Right lung (tissue), 5 donors: ENCODE data around the gene DLL1. TPM values are rescaled to one million over a fixed set of nuclear protein-coding genes. Genes with fewer than 3 reads are reported as not detected.
A peak's percentile ranks its signal among the peaks of the same experiment; 100 is the strongest.

Source experiments
- DNase-seq, 2 donors: peaks; one replicate each; pipeline ENCODE4 v3.0.0-alpha.2; 2013
- polyA plus RNA-seq, 5 donors: library from polyadenylated mRNA; unstranded; fragments of 120-200 nt; gene quantifications; one replicate each; pipeline versions ENCODE4 v1.2.1 to v1.2.3, GENCODE V29; 2013; ENCODE audit warnings: inconsistent platforms in 1 of 5, low replicate concordance in 1 of 5; ENCODE audit not compliant: insufficient read length in 5 of 5, insufficient read depth in 1 of 5

Gene DLL1
- polyA plus RNA-seq, 5 donors = 7.0 to 13.7 (median 9.5) TPM

DNA sequence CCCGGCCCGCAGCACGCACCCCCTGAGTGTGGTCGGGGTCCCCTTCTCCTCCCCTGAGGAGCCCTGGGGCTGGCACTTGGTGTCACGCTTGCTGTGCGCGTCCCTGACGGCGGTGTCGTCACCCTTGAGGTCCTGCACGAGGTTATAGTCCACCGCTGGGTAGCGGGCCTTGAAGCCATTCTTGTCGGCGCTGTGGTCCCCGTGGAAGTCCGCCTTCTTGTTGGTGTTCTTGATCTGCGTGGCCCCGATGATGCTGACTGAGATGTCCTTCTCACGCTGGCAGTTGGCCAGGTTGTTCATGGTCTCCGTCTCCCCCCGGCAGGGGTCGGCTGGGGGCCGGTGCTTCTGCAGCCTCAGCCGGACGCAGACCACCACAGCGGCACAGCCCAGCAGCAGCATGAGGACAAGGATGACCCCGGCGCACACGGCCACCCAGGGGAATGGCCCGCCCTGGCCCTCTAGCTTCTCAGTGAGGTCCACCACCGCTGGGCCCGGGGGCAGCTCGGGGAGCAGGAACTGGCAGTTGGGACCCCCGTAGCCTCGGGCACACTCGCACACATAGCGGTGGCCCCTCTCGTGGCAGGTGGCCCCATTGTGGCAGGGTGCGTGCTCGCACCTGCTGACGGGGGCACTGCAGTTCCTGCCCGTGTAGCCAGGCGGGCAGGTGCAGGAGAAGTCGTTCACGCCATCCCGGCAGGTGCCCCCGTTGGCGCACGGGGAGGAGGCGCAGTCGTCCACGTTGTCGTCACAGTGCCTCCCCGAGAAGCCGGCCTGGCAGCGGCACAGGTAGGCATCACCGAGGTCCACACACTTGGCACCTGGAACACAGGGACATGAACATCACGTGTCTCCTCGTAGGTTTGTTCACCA is 7.4 kb downstream of the DLL1 start:
- no peak for DNase-seq

DNA sequence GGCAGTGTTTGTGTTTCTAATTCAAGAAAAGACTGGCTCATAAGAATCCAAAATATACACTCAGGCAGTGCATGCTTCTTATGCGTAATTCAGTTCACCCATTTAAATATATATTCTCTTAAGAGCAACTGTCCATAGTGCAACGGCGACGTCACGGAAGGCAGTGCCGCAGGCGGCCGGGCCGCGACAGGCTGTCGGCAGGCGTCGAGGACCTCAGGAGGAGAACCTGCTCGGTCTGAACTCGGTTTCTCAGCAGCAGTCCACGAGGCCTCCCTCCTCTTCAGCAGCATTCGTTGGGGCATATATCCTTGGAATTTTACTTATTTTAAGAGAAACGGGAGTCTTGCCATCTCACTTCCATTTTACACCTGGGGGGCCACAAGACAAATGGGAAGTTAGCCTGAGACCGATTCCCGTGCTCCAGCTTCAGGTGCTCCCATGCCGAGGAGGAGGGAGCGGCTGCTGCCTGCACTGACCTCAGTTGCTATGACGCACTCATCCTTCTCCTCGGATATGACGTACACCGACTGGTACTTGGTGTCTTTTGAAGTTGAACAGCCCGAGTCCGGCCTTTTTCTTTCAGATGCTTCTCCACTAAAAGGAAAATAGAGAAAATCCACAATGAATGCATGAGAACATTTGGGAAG is 8.2 kb downstream of the DLL1 start:
- no peak for DNase-seq

- no peak for DNase-seq
These were observed 9.3 kb downstream of the DLL1 start for GRCh38 chr6:170281331-170282292.

- DNase-seq = no peak
These were observed 10.2 kb downstream of the DLL1 start for GRCh38 chr6:170280689-170281045.

DNA sequence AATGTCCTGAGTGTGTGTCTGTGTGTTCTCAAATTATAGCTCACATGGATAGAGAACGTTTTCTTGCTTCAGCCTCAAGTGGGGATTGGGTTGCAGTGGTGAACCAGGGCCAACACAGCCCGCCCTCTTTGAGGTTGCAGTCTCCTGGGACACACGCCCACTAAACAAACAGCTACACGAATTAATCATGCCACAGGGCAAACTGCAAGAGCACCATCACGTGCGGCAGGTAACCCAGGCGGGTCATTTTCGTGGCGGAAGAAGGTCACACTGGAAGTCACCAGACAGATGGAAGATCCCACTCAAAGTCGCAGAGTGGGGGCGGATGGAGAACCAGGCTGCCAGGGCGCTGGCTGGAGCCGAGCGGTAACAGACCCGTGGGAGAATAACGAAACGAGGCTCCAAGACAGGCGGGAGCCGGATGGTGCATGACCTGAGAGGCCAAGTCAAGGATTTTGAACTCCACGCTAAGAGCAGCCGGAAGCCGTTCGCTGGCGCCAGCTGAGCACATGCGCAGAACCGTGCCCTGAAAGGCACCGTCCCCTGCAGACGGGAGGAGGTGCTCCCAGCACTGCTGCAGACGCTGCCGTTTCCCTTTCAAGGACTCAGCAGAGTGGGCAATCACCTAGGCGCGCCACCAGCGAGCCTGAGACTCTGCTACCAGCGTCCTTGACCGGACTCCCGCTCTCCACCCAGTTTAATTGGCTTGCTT is 10.7 kb downstream of the DLL1 start:
- DNase-seq = no peak

DNA sequence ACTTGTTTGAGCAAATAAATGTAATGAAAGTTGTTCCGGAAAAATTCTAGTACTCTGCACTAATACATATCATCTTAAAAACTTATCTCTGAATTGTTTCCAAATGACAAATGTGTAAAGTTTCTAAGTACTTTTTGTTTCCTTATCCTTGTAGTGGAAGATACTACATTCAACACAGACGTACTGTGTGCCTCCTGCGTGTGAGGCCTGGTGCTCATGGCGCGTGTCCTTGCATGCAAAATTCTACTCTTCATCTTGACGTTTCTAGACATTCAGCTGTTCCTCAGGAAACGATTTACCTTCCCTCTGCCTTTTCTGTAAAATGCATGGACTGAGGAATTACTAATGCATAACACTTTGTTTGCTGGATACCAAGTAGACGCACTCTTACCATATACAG is 11.5 kb downstream of the DLL1 start:
- no peak for DNase-seq

GRCh38 chr6:170278743-170279094 is 12.2 kb downstream of the DLL1 start:
- no peak for DNase-seq

GRCh38 chr6:170277893-170278742 is 12.8 kb downstream of the DLL1 start:
- DNase-seq = no peak

DNA sequence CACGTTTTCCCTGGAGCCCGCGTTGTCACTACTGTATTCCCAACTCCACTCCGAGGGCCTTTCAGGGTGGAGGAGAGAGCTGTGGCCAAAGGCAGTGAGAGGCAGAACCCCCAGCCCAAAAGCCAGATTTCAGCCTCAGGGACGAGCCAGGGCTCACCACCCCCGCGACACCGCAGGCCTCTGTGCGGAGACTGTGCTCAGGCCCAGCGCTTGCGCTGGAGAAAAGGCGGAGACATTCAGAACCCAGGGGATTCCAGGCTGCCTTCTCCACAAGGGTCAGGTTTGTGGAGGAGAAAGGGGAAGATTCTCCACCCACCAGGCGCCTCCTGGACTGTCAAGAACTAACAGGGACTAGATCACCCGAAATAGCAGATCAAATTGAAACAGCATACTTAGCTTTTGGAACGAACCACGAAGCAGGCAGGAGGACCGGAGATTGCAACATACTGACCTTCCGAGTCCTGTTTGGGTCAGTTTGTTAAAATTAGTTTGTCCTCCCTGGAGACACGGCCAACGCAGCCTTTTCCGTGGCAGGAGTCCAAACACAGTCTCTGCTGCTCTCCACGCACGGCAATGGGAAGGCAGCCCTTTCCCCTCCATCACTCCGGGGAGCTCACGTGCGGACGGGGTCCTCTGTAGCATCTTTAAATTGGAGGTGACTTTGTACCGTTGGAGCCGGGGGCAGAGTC is 14.4 kb downstream of the DLL1 start:
- peak; percentile 73 to 82 for DNase-seq

- DNase-seq = no peak
These were observed 15.9 kb downstream of the DLL1 start for GRCh38 chr6:170274713-170275560.

DNA sequence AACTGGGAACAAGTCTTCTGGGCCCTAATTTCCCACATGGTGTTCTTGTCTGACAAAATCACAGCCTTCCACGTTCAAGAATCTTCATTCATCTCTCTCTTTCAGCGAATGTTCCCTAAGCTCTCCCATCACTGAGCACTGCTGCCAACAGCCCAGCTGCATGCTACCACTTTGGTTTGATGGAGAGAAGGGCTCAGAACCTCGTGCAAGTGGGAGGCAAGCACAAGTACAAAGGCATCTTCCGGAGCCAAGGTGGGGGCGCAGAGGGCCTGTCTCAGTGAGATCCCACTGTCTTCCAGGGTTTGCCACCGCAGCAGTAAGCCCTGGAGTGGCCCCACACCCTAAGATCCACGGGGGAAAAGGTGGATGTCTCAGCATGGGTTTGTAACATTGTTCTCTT is 17.2 kb downstream of the DLL1 start:
- DNase-seq = no peak

- DNase-seq = no peak
These were observed 17.7 kb downstream of the DLL1 start for GRCh38 chr6:170273191-170273590.

DNA sequence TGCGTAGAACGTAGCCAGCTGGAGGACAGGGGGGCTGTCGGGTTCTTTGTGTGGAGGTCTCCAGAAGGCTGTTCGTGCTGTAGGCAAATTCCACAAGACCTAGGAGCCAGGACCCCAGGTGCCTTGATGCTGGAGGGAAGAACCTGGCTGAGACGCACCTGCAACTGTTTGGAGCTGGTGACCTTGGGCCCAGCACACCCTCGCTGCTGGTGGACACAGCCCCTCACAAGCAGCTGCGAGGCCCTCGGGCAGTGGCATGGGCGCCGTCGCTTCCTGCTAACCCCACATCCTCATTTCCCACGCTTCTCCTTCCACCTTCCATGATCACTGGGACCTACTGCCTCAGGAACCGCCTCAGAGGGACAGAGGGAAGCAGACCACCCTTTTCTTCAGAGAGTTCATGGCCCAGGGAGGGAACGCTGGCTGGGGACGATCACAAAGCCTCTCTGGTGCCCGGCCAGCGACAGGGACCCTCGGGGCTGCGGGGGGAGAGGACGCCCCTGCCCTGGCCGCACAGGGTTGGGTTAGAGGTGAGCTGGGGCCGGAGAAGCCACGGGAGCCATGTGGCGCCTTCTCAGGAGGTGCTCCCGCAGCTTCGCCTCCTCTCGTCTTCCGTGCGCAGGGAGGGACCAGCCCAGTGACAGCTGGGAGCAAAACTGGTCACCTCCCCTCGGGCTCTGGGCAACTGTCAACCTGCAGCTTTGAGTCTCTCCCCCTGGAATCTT is 18.4 kb downstream of the DLL1 start:
- no peak for DNase-seq

GRCh38 chr6:170271771-170272314 is 19.0 kb downstream of the DLL1 start:
- no peak for DNase-seq

GRCh38 chr6:170270984-170271593 is 19.8 kb downstream of the DLL1 start:
- DNase-seq = no peak

DNA sequence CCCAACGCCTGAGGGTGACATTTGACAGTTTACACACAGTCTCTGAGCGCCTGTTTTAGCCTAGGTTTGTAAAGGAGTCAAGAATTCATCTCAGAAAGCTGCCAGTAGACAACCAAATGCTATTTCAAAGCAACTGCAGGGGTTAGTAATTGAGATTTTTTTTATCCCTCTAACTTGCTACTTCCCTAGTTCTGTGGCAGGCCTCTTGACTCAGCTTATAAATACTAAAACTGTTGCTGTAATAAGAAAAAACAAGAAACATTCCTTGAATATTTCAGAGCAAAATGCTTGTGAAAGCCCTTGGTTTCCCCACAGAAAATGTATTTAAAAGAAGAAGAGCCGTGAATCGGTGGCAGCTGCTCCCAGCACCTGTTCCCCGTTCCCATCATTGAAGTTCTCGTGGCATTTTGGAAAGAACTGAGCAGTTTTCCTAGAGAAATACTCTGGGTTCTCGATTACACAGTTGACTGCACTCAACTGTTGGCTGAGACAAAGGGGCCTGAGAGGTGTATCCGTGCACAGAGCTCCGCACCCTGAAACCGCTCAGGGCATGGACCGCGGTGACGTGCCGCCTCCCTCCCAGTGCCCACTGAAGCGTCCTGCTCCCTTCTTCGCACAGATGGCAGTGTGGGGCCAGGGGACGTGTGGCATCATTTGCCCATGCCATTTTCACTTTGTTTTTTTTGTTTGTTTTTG is 20.9 kb downstream of the DLL1 start:
- DNase-seq = no peak
